DOHH2 (cell line): Measurements from ENCODE around the gene S100A16.

Experiments used
- H3F3A ChIP-seq: fragments of 200-600 bp; sonication (generic), shearing (Covaris generic); 2 replicates; pipeline ENCODE4 v1.6.0; 2016; ENCODE audit warnings: antibody characterized with exemption, mild to moderate bottlenecking; ENCODE audit not compliant: control insufficient read depth, insufficient read depth
- H3K27ac ChIP-seq: fragments of 200-600 bp; sonication (generic); 2 replicates; pipeline ENCODE4 v1.5.1; 2014; ENCODE audit warnings: low read depth, mild to moderate bottlenecking, low read length, moderate library complexity
- H3K27me3 ChIP-seq: fragments of 200-600 bp; sonication (generic); 2 replicates; pipeline ENCODE4 v1.6.1; 2014; ENCODE audit warnings: mild to moderate bottlenecking, low read length, mixed read lengths; ENCODE audit not compliant: control insufficient read depth
- H3K36me3 ChIP-seq: fragments of 200-600 bp; sonication (generic); 2 replicates; pipeline ENCODE4 v1.6.1; 2014; ENCODE audit warnings: mild to moderate bottlenecking, low read length, moderate library complexity, mixed read lengths; ENCODE audit not compliant: control insufficient read depth
- H3K4me1 ChIP-seq: fragments of 200-600 bp; sonication (generic); 2 replicates; pipeline ENCODE4 v1.6.1; 2014; ENCODE audit warnings: mild to moderate bottlenecking, low read length, mixed read lengths; ENCODE audit not compliant: control insufficient read depth
- H3K4me2 ChIP-seq: fragments of 200-600 bp; sonication (generic); 2 replicates; pipeline ENCODE4 v1.6.0; 2014; ENCODE audit warnings: mild to moderate bottlenecking, low read length, moderate library complexity
- H3K4me3 ChIP-seq: fragments of 200-600 bp; sonication (generic); 2 replicates; pipeline ENCODE4 v1.5.1; 2014; ENCODE audit warnings: mild to moderate bottlenecking, low read length, mixed read lengths
- H3K79me2 ChIP-seq: fragments of 200-600 bp; sonication (generic); 2 replicates; pipeline ENCODE4 v1.6.1; 2014; ENCODE audit warnings: mild to moderate bottlenecking, low read length, mixed read lengths; ENCODE audit not compliant: control insufficient read depth
- H3K9me2 ChIP-seq: fragments of 200-600 bp; sonication (generic); replicated peaks from 2 replicates; pipeline ENCODE4 v1.6.1; 2014; ENCODE audit warnings: mild to moderate bottlenecking, low read length, mixed read lengths; ENCODE audit not compliant: control insufficient read depth
- H3K9me3 ChIP-seq: fragments of 200-600 bp; sonication (generic); 2 replicates; pipeline ENCODE4 v1.6.1; 2014; ENCODE audit warnings: antibody characterized with exemption, low read length, mixed read lengths; ENCODE audit not compliant: control insufficient read depth, insufficient read depth
- H4K20me1 ChIP-seq: fragments of 200-600 bp; sonication (generic); 2 replicates; pipeline ENCODE4 v1.6.0; 2014; ENCODE audit warnings: low read depth, mild to moderate bottlenecking, antibody characterized with exemption, low read length, moderate library complexity; ENCODE audit not compliant: control insufficient read depth, insufficient read depth
- EZH2phosphoT487 ChIP-seq: fragments of 200-600 bp; sonication (generic); IDR thresholded peaks from 2 replicates; pipeline ENCODE4 v1.6.1; 2017; ENCODE audit warnings: borderline replicate concordance, mild to moderate bottlenecking, antibody characterized with exemption, low read length, moderate library complexity, mixed read lengths
- TF ChIP-seq, protein P1 (sequence below): fragments of 200-600 bp; sonication (generic); IDR thresholded peaks from one replicate; pipeline ENCODE4 v1.5.1; 2014; ENCODE audit warnings: antibody characterized with exemption, mild to moderate bottlenecking, low read depth, low read length; ENCODE audit not compliant: poor library complexity, severe bottlenecking

The S100A16 gene, protein sequence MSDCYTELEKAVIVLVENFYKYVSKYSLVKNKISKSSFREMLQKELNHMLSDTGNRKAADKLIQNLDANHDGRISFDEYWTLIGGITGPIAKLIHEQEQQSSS

DNA sequence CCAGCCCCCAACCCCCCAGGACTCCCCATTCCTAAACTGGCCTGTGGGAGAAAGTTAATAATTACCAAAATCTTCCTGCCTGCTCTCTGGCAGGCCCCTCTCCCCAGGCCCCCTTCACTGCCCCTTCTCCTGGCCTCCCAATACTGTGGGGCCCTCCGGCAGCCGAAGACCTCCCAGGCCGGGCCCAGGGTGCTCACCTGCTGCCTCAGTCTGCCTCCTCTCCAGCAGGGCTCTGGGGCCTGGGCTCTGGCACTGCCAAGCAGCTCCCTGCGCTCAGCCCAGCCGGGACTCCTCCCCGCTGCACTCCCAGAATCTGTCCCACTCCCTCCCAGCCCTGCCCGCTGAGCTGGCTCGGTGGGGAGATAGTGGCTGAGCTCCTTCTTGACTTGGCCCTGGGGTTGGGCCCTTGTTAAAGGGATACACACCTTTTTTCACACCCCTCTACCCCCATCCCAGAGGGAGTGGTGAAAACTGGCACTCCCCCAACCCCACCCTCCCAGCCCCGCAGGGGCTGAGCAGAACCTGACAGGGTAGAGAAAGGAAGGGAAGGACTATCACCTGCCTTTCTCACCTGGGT is at the start of gene S100A16:
Gene S100A16 (minus strand): TSS at position 383 of the 577 bp plus-strand sequence. CDS start 4,986 bp downstream, outside the sequence.
- H3K27me3 ChIP-seq, result no peaks in the 10 kb centered on the region
- no peak within 1 kb of the TSS for H3K4me3 ChIP-seq
- H3K4me2 ChIP-seq, result no peak within 1 kb of the TSS
- TF ChIP-seq, protein P1, sequence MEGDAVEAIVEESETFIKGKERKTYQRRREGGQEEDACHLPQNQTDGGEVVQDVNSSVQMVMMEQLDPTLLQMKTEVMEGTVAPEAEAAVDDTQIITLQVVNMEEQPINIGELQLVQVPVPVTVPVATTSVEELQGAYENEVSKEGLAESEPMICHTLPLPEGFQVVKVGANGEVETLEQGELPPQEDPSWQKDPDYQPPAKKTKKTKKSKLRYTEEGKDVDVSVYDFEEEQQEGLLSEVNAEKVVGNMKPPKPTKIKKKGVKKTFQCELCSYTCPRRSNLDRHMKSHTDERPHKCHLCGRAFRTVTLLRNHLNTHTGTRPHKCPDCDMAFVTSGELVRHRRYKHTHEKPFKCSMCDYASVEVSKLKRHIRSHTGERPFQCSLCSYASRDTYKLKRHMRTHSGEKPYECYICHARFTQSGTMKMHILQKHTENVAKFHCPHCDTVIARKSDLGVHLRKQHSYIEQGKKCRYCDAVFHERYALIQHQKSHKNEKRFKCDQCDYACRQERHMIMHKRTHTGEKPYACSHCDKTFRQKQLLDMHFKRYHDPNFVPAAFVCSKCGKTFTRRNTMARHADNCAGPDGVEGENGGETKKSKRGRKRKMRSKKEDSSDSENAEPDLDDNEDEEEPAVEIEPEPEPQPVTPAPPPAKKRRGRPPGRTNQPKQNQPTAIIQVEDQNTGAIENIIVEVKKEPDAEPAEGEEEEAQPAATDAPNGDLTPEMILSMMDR, result no peak
- no peak for TF ChIP-seq EZH2phosphoT487
- H3K36me3 ChIP-seq, result 0 out of 2 replicates have a peak, but pooled peaks cover 1% of the 10 kb centered on the region
- no peaks in the 10 kb centered on the region for H3K9me3 ChIP-seq
- H3K79me2 ChIP-seq, result no peaks in the 10 kb centered on the region
- H3K27ac ChIP-seq, result no peak within 1 kb of the TSS
- no peaks in the 10 kb centered on the region for H4K20me1 ChIP-seq
- peaks cover 4% of the 10 kb centered on the region for H3K4me1 ChIP-seq
- H3F3A ChIP-seq, result no peaks in the 10 kb centered on the region
- H3K9me2 ChIP-seq, result no peaks in the 10 kb centered on the region

DNA sequence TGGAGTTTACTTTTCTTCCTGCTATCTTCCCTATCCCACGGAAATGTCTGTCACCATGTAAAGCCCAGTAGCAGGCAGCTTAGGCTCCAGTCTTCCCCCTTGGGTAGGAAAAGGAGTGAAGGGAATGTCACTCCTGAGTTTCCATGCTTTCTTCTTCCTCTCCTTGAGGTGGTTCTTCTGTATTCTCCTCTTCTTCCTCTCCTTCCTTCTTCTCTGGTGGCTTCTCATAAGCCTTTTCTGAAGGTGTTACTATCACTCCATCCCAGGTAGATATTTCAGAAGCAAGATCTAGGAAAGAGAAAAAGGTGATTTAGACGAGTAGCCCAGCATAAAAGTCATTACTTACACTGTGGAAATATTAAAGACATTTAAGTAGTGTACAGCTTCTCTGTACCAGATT is 49.3 kb upstream of the S100A16 start:
- Histone ChIP-seq H3K4me2 (no peak overlapping the region), H3K9me2 (no peaks in the 10 kb centered on the region), H3K36me3 (peaks cover 69% of the 10 kb centered on the region), H3K27me3 (no peaks in the 10 kb centered on the region), H3K4me1 (peaks cover 17% of the 10 kb centered on the region), H3F3A (peaks cover 53% of the 10 kb centered on the region), H3K4me3 (no peak overlapping the region), H3K9me3 (no peaks in the 10 kb centered on the region), H4K20me1 (no peaks in the 10 kb centered on the region), H3K79me2 (peaks cover 15% of the 10 kb centered on the region), H3K27ac (no peak overlapping the region)
- TF ChIP-seq, protein P1, result no peak
- no peak for TF ChIP-seq EZH2phosphoT487

DNA sequence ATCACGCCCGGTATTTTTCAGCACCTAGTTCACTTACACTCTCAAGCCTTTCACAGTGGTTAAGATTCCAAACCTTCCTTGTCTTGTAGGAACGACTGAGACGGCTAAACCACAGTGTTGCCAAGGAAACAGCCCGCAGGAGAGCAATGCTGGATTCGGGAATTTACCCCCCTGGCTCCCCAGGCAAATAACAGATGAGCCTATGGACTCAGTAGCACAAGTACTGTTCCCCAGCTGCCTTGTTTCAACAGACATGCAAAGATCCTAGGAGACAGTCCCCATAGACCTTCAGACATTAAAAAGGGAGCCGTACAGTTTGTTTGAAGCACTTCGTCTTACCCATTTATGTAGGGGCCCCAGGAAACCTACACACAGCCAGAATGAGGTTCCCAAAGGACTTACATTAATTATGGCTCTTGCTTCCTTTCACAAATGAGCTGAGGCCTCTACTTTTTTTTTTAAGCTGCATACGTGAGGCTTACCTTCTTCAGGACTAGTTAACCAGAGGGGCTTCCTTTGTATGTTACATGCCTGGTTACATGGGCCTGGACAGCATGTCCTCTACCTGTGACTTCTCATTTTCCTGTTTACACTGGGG is 48.3 kb upstream of the S100A16 start:
- peaks cover 14% of the 10 kb centered on the region for H3K79me2 ChIP-seq
- no peak overlapping the region for H3K4me2 ChIP-seq
- no peaks in the 10 kb centered on the region for H4K20me1 ChIP-seq
- H3K27me3 ChIP-seq, result no peaks in the 10 kb centered on the region
- peaks cover 55% of the 10 kb centered on the region for H3F3A ChIP-seq
- H3K4me3 ChIP-seq, result no peak overlapping the region
- no peaks in the 10 kb centered on the region for H3K9me3 ChIP-seq
- H3K4me1 ChIP-seq, result peaks cover 17% of the 10 kb centered on the region
- H3K9me2 ChIP-seq, result no peaks in the 10 kb centered on the region
- H3K36me3 ChIP-seq, result peaks cover 58% of the 10 kb centered on the region
- H3K27ac ChIP-seq, result no peak overlapping the region
- TF ChIP-seq, protein P1, result no peak
